Measurements from ENCODE around the gene TSSK6. TPM values are rescaled to one million over a fixed set of nuclear protein-coding genes. Genes with fewer than 3 reads are reported as not detected.

The TSSK6 gene
- total RNA-seq, 1 experiment from 2014 or later: 1.8 TPM

DNA sequence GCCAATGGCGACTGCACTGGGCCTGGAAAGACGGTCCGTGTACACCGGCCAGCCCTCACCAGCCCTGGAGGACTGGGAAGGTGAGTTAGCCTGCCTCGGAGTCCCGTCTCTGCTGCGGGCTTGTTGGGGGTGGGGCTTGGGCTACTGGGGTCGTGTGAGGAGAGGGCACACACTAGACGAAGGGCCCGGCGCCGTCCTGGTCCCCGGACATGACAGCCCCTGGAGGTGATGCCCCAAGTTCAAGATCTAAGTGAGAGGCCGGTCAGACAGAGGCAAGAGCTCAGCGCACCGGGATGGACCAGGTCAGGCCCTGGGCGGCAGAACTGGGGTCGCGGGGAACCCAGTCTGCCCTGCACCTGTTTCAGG lies 24.3 kb upstream of the TSSK6 start:
- no peak overlapping the region for H3K4me3 ChIP-seq
- H3K9me3 ChIP-seq (replicated peaks): no peaks in the 10 kb centered on the region
- H3K4me1 ChIP-seq: peaks cover 5% of the 10 kb centered on the region; the same call in 1 of the 2 replicates
- DNase-seq: no peak
- H3K27me3 ChIP-seq: no peaks in the 10 kb centered on the region
- no peak overlapping the region for H3K27ac ChIP-seq
- no peaks in the 10 kb centered on the region for H3K36me3 ChIP-seq

DNA sequence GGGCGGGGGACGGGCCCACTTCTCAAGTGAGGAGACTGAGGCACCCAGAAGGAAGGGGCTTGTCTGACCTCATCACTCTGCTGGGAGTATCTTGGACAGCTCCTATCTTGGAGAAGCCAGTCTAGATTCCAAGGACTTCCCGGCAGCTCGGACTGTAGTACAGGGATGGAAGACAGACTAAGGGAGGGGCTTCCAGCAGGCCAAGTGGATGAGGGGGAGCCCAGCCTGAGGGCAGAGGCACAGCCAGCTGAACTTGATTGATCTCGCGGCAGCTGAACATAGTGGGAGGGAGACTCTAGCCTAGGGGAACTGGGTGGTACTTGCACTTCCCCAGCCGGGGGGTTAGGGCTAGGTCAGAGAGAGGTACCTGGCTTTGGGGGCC lies 23.4 kb upstream of the TSSK6 start:
- Histone ChIP-seq H3K9me3 (replicated peaks) (no peaks in the 10 kb centered on the region), H3K36me3 (no peaks in the 10 kb centered on the region), H3K4me3 (peak overlapping the region; percentile 49), H3K4me1 (peaks cover 5% of the 10 kb centered on the region; the same call in 1 of the 2 replicates), H3K27ac (no peak overlapping the region), H3K27me3 (no peaks in the 10 kb centered on the region)
- no peak for DNase-seq

GRCh38 chr19:19538061-19538784 lies 22.9 kb upstream of the TSSK6 start, which contains the start of gene CILP2:
Gene CILP2, plus strand, starts transcription at chr19:19538265. Its CDS starts 85 bp downstream, at chr19:19538350.
- Histone ChIP-seq H3K4me1 (peaks cover 5% of the 10 kb centered on the region; the same call in 1 of the 2 replicates), H3K27me3 (no peaks in the 10 kb centered on the region), H3K4me3 (peak within 1 kb of the TSS; percentile 49), H3K27ac (no peak within 1 kb of the TSS), H3K36me3 (no peaks in the 10 kb centered on the region), H3K9me3 (replicated peaks) (no peaks in the 10 kb centered on the region)
- peak; percentile 65 to 66 for DNase-seq

DNA sequence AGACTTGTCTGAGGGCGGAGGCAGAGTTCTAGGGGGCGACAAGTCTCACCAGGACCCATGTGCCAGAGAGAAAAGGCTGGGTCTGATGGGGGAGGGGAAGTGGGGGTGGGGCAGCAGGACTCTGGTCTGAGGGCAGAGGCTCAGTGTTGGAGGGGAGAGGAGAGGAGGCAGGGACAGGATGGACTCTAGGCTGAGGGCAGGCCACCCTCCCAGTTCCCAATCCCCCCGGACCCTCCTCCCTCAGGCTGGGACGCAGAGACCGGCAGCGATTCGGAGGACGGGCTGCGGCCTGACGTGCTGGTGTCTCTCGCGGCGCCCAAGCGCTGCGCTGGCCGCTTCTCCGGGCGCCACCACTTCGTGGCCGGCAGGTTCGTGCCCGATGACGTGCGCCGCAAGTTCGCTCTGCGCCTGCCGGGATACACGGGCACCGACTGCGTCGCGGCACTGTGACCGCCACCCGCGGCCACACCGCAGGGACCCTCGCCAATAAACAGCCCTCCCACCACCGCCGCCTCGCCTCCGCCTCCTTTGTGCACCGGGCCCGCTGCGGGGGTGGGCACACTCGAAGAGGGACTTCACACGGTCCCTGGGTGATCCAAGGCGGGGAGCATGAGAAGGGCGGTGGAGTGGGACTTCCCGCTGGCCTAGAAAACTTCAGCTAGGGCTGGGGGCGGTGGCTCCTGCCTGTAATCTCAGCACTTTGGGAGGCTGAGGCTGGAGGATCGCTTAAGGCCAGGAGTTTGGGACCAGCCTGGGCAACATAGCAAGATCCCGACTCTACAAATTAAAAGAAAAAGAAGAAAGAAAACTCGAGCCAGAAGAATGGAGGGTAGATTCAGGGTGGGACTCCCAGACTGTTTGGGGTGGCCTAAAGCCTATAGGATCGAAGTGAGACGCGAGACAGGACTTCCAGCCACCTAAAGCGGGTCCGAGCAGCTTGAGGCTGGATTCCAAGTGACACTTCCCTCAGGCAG lies 22.0 kb upstream of the TSSK6 start:
- no peak overlapping the region for H3K4me3 ChIP-seq
- H3K36me3 ChIP-seq: no peaks in the 10 kb centered on the region
- no peaks in the 10 kb centered on the region for H3K9me3 ChIP-seq (replicated peaks)
- H3K4me1 ChIP-seq: peaks cover 5% of the 10 kb centered on the region; the same call in 1 of the 2 replicates
- no peaks in the 10 kb centered on the region for H3K27me3 ChIP-seq
- no peak overlapping the region for H3K27ac ChIP-seq
- no peak for DNase-seq

DNA sequence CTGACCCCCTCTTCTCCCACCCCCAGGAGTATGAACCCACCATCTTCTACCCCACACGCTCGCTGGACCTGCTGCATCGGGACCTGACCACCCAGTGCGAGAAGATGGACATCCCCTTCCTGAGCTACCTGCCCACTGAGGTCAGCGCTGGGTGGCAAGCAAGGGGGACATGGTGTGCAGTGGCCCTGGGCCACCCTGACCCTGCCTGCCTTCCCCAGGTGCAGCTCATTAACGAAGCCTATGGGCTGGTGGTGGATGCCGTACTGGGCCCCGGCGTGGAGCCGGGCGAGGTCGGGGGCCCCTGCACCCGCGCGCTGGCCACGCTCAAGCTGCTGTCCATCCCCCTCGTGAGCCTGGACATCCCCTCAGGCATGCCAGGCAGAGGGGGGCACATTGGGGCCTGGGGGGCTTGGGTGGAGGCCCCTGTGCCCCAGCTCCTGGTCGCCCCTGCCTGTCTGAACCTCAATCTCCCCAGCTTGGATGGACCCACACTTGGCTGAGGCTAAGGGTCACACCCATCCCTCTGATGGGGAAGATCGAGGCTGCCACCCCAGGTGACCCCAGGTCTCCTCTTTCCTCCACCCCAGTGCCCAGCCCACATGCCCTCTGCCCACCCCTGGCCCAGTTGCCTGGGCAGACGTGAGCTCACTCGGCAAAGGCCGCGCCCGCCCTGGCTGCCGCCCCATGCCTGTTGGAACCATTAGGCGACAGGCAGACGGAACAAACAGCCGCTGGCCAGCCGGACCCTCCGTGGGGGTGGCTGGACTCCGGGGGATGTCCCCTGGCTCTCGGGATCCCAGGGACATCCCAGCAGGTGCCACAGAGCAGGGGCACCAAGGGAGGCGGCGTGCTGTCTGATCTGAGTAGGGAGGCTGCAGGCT lies 20.2 kb upstream of the TSSK6 start:
- DNase-seq: no peak
- Histone ChIP-seq H3K36me3 (no peaks in the 10 kb centered on the region), H3K27ac (no peak overlapping the region), H3K4me3 (no peak overlapping the region), H3K27me3 (no peaks in the 10 kb centered on the region), H3K4me1 (peaks cover 5% of the 10 kb centered on the region; the same call in 1 of the 2 replicates), H3K9me3 (replicated peaks) (no peaks in the 10 kb centered on the region)

DNA sequence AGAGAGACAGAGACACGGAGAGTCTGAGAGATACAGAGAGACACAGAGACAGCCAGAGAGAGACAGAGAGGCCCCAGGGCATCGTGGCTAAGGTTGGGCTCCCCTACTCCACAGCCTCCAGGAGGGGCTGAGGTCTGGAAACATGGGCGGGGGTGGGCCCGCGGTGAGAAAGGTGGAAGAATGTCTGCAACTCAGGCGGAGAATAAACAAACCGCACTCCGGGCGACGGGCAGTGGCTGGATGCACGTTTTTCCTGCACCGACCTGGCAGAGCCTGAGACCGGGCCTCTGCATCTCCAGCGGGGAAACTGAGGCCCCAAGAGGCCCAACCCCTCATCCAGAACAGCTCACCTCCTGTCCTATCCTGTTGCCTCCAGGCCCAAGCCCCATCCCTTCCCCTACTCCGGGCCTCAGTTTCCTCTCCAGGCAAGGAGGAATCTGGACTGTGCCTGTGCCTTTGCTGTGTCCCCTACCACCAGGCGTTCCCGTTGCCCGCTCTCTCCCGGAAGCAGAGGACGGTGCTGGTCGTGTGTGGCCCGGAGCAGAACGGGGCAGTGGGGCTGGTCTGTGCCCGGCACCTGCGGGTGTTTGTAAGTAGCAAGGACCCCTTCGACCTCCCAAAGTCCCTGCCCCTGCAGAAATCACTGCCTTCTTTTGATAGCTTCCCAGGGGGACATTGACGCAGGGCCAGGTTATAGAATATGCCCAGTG lies 19.4 kb upstream of the TSSK6 start:
- Histone ChIP-seq H3K27ac (no peak overlapping the region), H3K9me3 (replicated peaks) (no peaks in the 10 kb centered on the region), H3K4me1 (peaks cover 5% of the 10 kb centered on the region; the same call in 1 of the 2 replicates), H3K4me3 (no peak overlapping the region), H3K36me3 (no peaks in the 10 kb centered on the region), H3K27me3 (no peaks in the 10 kb centered on the region)
- DNase-seq: no peak

DNA sequence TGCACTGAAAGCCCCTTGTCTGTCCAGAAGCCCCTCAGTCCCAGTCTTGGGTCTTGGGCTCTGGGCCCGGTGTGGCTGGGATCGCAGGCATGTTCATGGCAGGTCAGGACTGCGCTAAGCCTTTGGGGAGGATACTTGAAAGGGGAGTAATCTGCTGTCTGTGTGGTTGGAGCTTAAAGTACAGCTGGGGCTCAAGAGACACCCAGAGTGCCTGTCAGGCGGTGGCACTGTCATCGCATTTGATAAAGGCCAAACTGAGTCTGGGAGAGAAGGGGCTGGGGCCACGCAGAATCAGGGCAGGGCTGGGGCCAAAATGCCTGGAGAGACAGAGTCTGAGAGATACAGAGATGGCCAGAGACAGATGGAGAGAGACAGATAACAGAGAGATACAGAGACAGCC lies 18.5 kb upstream of the TSSK6 start:
- H3K9me3 ChIP-seq (replicated peaks): no peaks in the 10 kb centered on the region
- H3K27ac ChIP-seq: no peak overlapping the region

GRCh38 chr19:19532806-19533701 lies 17.7 kb upstream of the TSSK6 start:
- Histone ChIP-seq H3K27ac (no peak overlapping the region), H3K27me3 (no peaks in the 10 kb centered on the region), H3K4me3 (no peak overlapping the region), H3K36me3 (no peaks in the 10 kb centered on the region; the same call in 1 of the 2 replicates), H3K4me1 (no peaks in the 10 kb centered on the region), H3K9me3 (replicated peaks) (no peaks in the 10 kb centered on the region)
- DNase-seq: no peak

More for the DNA sequence above, 18.5 kb upstream of the TSSK6 start:
- Histone ChIP-seq H3K36me3 (no peaks in the 10 kb centered on the region), H3K4me3 (no peak overlapping the region), H3K27me3 (no peaks in the 10 kb centered on the region), H3K4me1 (peaks cover 5% of the 10 kb centered on the region; the same call in 1 of the 2 replicates)
- no peak for DNase-seq

- Histone ChIP-seq H3K27me3 (no peaks in the 10 kb centered on the region), H3K27ac (no peak overlapping the region), H3K4me1 (no peaks in the 10 kb centered on the region), H3K36me3 (peaks cover 9% of the 10 kb centered on the region; the same call in 1 of the 2 replicates), H3K9me3 (replicated peaks) (no peaks in the 10 kb centered on the region), H3K4me3 (no peak overlapping the region)
- peak; percentile 46 to 65 for DNase-seq
These were observed 16.8 kb upstream of the TSSK6 start for GRCh38 chr19:19531951-19532805.

DNA sequence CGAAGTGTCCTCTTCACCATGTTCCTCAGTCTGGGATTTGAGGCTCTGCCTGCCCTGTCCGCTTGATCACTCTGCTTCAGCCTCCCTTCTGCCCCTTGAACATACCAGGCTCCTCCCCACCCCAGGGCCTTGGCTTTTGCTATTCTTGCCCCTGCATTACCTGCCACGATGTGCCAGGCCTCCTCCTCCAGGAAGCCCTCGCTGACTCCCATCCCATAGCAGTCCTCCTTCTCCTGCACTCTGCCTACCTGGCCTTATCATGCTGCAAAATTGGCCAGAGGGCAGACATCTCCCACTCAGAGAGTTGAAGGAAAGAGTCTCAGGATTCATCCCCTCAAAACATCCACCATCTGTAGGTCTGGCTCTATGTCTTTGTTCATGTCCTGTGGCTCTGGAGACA lies 15.5 kb upstream of the TSSK6 start:
- H3K27me3 ChIP-seq: no peaks in the 10 kb centered on the region
- H3K4me1 ChIP-seq: no peaks in the 10 kb centered on the region
- DNase-seq: no peak
- peaks cover 13% of the 10 kb centered on the region for H3K36me3 ChIP-seq
- H3K9me3 ChIP-seq (replicated peaks): no peaks in the 10 kb centered on the region
- no peak overlapping the region for H3K27ac ChIP-seq
- H3K4me3 ChIP-seq: no peak overlapping the region

- Histone ChIP-seq H3K9me3 (replicated peaks) (no peaks in the 10 kb centered on the region), H3K27ac (no peak overlapping the region), H3K36me3 (peaks cover 13% of the 10 kb centered on the region), H3K27me3 (no peaks in the 10 kb centered on the region), H3K4me3 (no peak overlapping the region), H3K4me1 (no peaks in the 10 kb centered on the region)
- no peak for DNase-seq
These were observed 15.1 kb upstream of the TSSK6 start for GRCh38 chr19:19530423-19530804.

DNA sequence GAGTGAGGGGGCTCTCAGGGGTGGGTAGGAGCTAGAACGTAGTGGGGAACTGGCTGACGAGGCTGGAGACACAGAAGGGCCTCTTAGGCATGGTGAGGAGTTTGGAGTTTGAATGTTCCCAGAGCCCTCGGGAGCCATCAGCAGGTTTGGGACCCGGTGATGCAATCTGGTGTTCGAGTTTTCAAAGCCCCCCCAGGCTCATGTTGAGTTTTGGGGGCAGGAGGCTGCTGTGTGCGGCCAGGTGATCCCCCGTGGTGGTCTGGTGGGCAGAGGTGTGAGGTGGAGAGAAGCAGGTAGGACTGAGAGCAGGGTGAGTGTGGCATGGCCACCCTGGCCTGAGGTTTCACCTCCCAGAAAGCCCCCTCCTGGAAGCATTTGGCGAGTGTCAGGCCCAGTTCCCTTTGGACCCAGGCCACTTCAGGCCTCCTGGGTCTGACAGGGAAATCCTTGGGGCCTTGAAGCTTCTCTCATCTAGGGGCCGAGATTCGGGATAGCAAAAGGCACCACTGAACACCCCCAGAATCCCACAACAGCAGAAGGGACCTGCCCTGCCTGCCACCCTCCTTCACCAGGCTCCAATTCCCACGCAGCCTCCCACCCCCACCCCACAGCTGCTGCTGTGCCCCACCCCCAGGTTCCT lies 14.6 kb upstream of the TSSK6 start:
- Histone ChIP-seq H3K27ac (no peak overlapping the region), H3K4me3 (no peak overlapping the region), H3K36me3 (peaks cover 13% of the 10 kb centered on the region), H3K27me3 (no peaks in the 10 kb centered on the region), H3K9me3 (replicated peaks) (no peaks in the 10 kb centered on the region), H3K4me1 (no peaks in the 10 kb centered on the region)
- no peak for DNase-seq

All from SJCRH30 (cell line).